BLaER1 treated with 17β-estradiol and CSF1 and Interleukin-3, amounts not matched to agents 10 nM and 100 nM (cell line): Measurements from ENCODE around the gene PARN.

Experiments
- H3K27ac ChIP-seq, 11 experiments: shearing (Covaris generic); formaldehyde crosslinking; 2 replicates each; pipeline ENCODE4 v1.8.1; 2022
- H3K27me3 ChIP-seq, 11 experiments: shearing (Covaris generic); formaldehyde crosslinking; 2 replicates each; pipeline ENCODE4 v1.8.1; 2022
- H3K36me3 ChIP-seq, 11 experiments: shearing (Covaris generic); formaldehyde crosslinking; 2 replicates each; pipeline ENCODE4 v1.8.1; 2022
- H3K4me1 ChIP-seq, 10 experiments: shearing (Covaris generic); formaldehyde crosslinking; 2 replicates each; pipeline ENCODE4 v1.8.1; 2022
- H3K4me2 ChIP-seq, 11 experiments: shearing (Covaris generic); formaldehyde crosslinking; 2 replicates each; pipeline ENCODE4 v1.8.1; 2022
- H3K4me3 ChIP-seq, 10 experiments: shearing (Covaris generic); formaldehyde crosslinking; 2 replicates each; pipeline ENCODE4 v1.8.1; 2022
- H3K9ac ChIP-seq, 11 experiments: shearing (Covaris generic); formaldehyde crosslinking; 2 replicates each; pipeline ENCODE4 v1.8.1; 2022
- H3K9me3 ChIP-seq, 11 experiments: shearing (Covaris generic); formaldehyde crosslinking; replicated peaks in 1 of 11; 2 replicates each; pipeline ENCODE4 v1.8.1; 2022
- H4K20me1 ChIP-seq, 11 experiments: shearing (Covaris generic); formaldehyde crosslinking; 2 replicates each; pipeline ENCODE4 v1.8.1; 2022
- Cebpa-rat ChIP-seq, 11 experiments: shearing (Covaris generic); IDR thresholded peaks; 2 replicates each; pipeline ENCODE4 v1.8.1; 2022

Gene PARN

GRCh38 chr16:14386115-14386514, 243.9 kb downstream of the PARN start:
- H3K4me1 ChIP-seq = peaks cover 0 to 4% (median 0%) of the 10 kb centered on the region in 10 experiments; a peak in 1 of 20 replicates
- H3K27me3 ChIP-seq = no peaks in the 10 kb centered on the region
- H3K27ac ChIP-seq = no peak overlapping the region
- H3K4me3 ChIP-seq = no peak overlapping the region
- H3K9ac ChIP-seq = no peak overlapping the region
- H4K20me1 ChIP-seq = no peaks in the 10 kb centered on the region
- no peak for TF ChIP-seq Cebpa-rat (IDR thresholded peaks at IDR 0.05)
- peaks cover 0 to 8% (median 0%) of the 10 kb centered on the region in 11 experiments; a peak in 4 of 22 replicates for H3K9me3 ChIP-seq
- H3K4me2 ChIP-seq = no peak overlapping the region
- no peaks in the 10 kb centered on the region for H3K36me3 ChIP-seq
